BJ (cell line): Measurements from ENCODE around the gene LAPTM5. TPM values are rescaled to one million over a fixed set of nuclear protein-coding genes. Genes with fewer than 3 reads are reported as not detected.

Experiments
- CTCF ChIA-PET: fragments of 350-600 bp; formaldehyde crosslinking; extraction: SDS; loops from one replicate; lab custom pipeline; 2021; ENCODE audit warnings: antibody characterized with exemption, inconsistent platforms; lab: Yijun Ruan, JAX
- POLR2A ChIA-PET: fragments of 300-600 bp; sonication (Branson Sonifier 250); formaldehyde crosslinking; extraction: SDS; loops from one replicate; lab custom pipeline; 2021; ENCODE audit warnings: antibody characterized with exemption; lab: Charles Lee
- DNase-seq: peaks from one replicate; pipeline ENCODE4 v3.0.0-alpha.2; 2011; ENCODE audit warnings: low read depth
- H3K27me3 ChIP-seq: 2 replicates; pipeline ENCODE4 v1.6.0; 2011; ENCODE audit warnings: low read length; ENCODE audit not compliant: control insufficient read depth, insufficient read depth
- H3K36me3 ChIP-seq: 2 replicates; pipeline ENCODE4 v1.5.1; 2011; ENCODE audit warnings: low read length; ENCODE audit not compliant: control insufficient read depth, insufficient read depth
- H3K4me3 ChIP-seq: 2 replicates; pipeline ENCODE4 v1.5.1; 2011; ENCODE audit warnings: low read depth, mild to moderate bottlenecking, control low read depth, low read length
- polyA plus RNA-seq: library from polyadenylated mRNA; depleted of rRNA; stranded (reverse); fragments of >200 nt; gene quantifications from 2 replicates; pipeline ENCODE4 v1.2.3, GENCODE V29; 2011
- TF ChIP-seq, protein P1 (sequence below): IDR thresholded peaks from 2 replicates; pipeline ENCODE4 v1.5.1; 2011; ENCODE audit warnings: low read depth, mild to moderate bottlenecking, control low read depth, inconsistent platforms, low read length, moderate library complexity; ENCODE audit not compliant: insufficient read depth

The LAPTM5 gene
- polyA plus RNA-seq, 1 experiment: 2.1 TPM

DNA sequence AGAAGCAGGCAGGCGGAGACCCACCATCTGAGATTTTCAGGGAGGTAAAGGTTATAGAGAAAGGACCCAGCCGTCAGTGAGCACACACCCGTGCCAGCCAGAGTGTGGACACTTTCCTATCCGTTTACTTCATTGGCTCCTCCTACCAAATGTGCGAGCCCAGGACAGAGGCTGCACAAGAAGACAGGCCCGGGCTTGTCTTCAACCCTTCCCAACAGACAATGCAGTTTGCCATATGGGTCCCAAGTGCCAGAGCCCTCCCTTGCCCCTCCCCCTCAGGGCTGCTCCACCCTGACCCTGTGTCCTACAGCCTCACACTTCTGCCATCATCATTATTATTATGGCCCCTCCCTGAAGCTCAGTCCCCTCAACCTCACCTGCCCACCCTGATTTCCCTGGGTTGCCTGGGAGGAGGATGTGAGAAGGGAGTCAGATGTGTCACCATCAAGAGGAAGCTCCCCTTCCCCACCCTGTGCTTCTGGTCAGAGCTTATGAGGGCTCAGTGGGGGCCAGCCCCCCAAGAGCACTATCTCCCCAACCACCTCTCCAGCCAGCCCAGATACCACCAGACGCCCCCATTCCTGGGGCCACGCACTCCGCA lies 9.4 kb downstream of the LAPTM5 start:
- no peak overlapping the region for H3K4me3 ChIP-seq
- peaks cover 1% of the 10 kb centered on the region for H3K27me3 ChIP-seq
- POLR2A ChIA-PET: no interaction called here
- DNase-seq: no peak
- TF ChIP-seq, protein P1, sequence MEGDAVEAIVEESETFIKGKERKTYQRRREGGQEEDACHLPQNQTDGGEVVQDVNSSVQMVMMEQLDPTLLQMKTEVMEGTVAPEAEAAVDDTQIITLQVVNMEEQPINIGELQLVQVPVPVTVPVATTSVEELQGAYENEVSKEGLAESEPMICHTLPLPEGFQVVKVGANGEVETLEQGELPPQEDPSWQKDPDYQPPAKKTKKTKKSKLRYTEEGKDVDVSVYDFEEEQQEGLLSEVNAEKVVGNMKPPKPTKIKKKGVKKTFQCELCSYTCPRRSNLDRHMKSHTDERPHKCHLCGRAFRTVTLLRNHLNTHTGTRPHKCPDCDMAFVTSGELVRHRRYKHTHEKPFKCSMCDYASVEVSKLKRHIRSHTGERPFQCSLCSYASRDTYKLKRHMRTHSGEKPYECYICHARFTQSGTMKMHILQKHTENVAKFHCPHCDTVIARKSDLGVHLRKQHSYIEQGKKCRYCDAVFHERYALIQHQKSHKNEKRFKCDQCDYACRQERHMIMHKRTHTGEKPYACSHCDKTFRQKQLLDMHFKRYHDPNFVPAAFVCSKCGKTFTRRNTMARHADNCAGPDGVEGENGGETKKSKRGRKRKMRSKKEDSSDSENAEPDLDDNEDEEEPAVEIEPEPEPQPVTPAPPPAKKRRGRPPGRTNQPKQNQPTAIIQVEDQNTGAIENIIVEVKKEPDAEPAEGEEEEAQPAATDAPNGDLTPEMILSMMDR: no peak
- H3K36me3 ChIP-seq: no peaks in the 10 kb centered on the region
- CTCF ChIA-PET: interaction anchor here (0.9 to 1.0 kb wide), 2 partner anchors 29 to 32 kb away, joined by 4 read pairs; no protein-coding TSS in a partner anchor

- H3K27me3 ChIP-seq: peaks cover 1% of the 10 kb centered on the region
- POLR2A ChIA-PET: no interaction called here
- DNase-seq: no peak
- no peaks in the 10 kb centered on the region for H3K36me3 ChIP-seq
- TF ChIP-seq, protein P1: no peak
- CTCF ChIA-PET: no interaction called here
- no peak overlapping the region for H3K4me3 ChIP-seq
Measured at GRCh38 chr1:30747033-30748008, 10.3 kb downstream of the LAPTM5 start.

- H3K36me3 ChIP-seq: no peaks in the 10 kb centered on the region
- H3K4me3 ChIP-seq: no peak overlapping the region
- TF ChIP-seq, protein P1: no peak
- ChIA-PET CTCF (interaction anchor here (0.5 kb wide), 1 partner anchor 22 kb away, joined by 3 read pairs; no protein-coding TSS in a partner anchor), POLR2A (no interaction called here)
- H3K27me3 ChIP-seq: peaks cover 1% of the 10 kb centered on the region
- DNase-seq: no peak
Measured at GRCh38 chr1:30746212-30747032, 11.2 kb downstream of the LAPTM5 start.

DNA sequence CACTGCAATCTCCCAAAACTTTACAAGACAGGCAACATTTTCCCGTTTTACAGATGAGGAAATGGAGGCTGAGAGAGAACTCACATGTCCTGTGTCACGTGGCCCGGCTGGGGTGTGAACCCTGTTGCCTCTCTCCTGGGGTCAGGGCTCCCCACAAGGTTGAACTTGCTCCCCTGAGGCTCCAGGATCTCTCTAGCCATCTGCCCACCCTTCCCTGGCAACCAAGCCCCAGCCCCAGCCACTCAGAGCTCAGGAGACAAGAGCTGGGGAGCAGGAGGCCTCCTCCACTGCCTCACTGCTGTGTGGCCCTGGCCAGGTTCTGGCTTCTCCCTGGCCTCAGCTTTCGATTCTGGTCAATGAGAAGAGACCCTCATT lies 11.8 kb downstream of the LAPTM5 start:
- no peaks in the 10 kb centered on the region for H3K36me3 ChIP-seq
- ChIA-PET POLR2A (no interaction called here), CTCF (no interaction called here)
- H3K27me3 ChIP-seq: peaks cover 1% of the 10 kb centered on the region
- DNase-seq: no peak
- TF ChIP-seq, protein P1: no peak
- no peak overlapping the region for H3K4me3 ChIP-seq
